Suprapubic skin (tissue), 4 donors: ENCODE data around the gene CCSER1.

Experiments
- CTCF ChIP-seq, 2 donors: fragments of 200-600 bp in 1 of 2; fragments of 450-650 bp in 1 of 2; sonication (generic) in 1 of 2; IDR thresholded peaks; one replicate each; pipeline ENCODE4 v1.5.1; 2016 to 2019; ENCODE audit warnings: antibody characterized with exemption in 2 of 2, mild to moderate bottlenecking in 1 of 2, moderate library complexity in 1 of 2
- EP300 ChIP-seq: sonication (generic); formaldehyde crosslinking; IDR thresholded peaks from one replicate; pipeline ENCODE4 v1.6.1; 2017; ENCODE audit warnings: antibody characterized with exemption
- POLR2AphosphoS5 ChIP-seq, 3 donors: sonication (generic); formaldehyde crosslinking; IDR thresholded peaks; one replicate each; pipeline ENCODE4 v1.6.1; 2017; ENCODE audit warnings: antibody characterized with exemption in 3 of 3

GRCh38 chr4:90766837-90767236 is 639.6 kb downstream of the CCSER1 start:
- TF ChIP-seq CTCF (IDR thresholded peaks at IDR 0.05) (no peak), EP300 (no peak), POLR2AphosphoS5 (IDR thresholded peaks at IDR 0.05) (no peak)
